A549 (cell line): ENCODE measurements around the gene ADARB2. TPM values are rescaled to one million over a fixed set of nuclear protein-coding genes. Genes with fewer than 3 reads are reported as not detected.

Source experiments
- ATAC-seq, 2 experiments: fragments of 200-7000 bp in 1 of 2; fragments of >200 bp in 1 of 2; cut with Nextera tagmentation in 1 of 2; cut with Tn5 transposase in 1 of 2; 3 replicates each; pipeline versions ENCODE4 v1.8.0 to v1.9.1; 2018 to 2020; ENCODE audit warnings: mild to moderate bottlenecking in 1 of 2, moderate library complexity in 1 of 2
- CTCF ChIA-PET: fragments of 300-600 bp; sonication (Branson Sonifier 250); formaldehyde crosslinking; extraction: SDS; loops from one replicate; lab custom pipeline; 2021; ENCODE audit warnings: antibody characterized with exemption, inconsistent platforms; lab: Yijun Ruan, JAX
- POLR2A ChIA-PET: fragments of 350-600 bp; formaldehyde crosslinking; extraction: SDS; loops from one replicate; lab custom pipeline; 2021; ENCODE audit warnings: antibody characterized with exemption, inconsistent platforms; lab: Yijun Ruan, JAX
- DNase-seq, 2 experiments: peaks; one replicate each; pipeline versions ENCODE4 v3.0.0 to v3.0.0-alpha.2; 2011 to 2016; ENCODE audit warnings: low read depth in 1 of 2, low spot score in 1 of 2
- FAIRE-seq: peaks from 2 replicates; lab custom pipeline; 2011; peaks lifted over from hg19 to GRCh38; lab: Jason Lieb, UNC
- H3K27ac ChIP-seq, 2 experiments: fragments of >200 bp; sonication (Bioruptor Twin); formaldehyde crosslinking; 3 replicates each; pipeline ENCODE4 v1.5.1; 2016 to 2017
- H3K4me1 ChIP-seq: fragments of >200 bp; sonication (Bioruptor Twin); formaldehyde crosslinking; 3 replicates; pipeline ENCODE4 v1.6.1; 2016
- H3K4me2 ChIP-seq: fragments of >200 bp; sonication (Bioruptor Twin); formaldehyde crosslinking; 3 replicates; pipeline ENCODE4 v1.6.1; 2016
- H3K4me3 ChIP-seq: fragments of >200 bp; sonication (Bioruptor Twin); formaldehyde crosslinking; 3 replicates; pipeline ENCODE4 v1.5.1; 2016
- H3K9me3 ChIP-seq: fragments of >200 bp; sonication (Bioruptor Twin); formaldehyde crosslinking; 3 replicates; pipeline ENCODE4 v1.6.1; 2016
- CBX8 ChIP-seq: fragments of 200-600 bp; sonication (generic); IDR thresholded peaks from 2 replicates; pipeline ENCODE4 v1.6.1; 2016
- CEBPB ChIP-seq, 2 experiments: fragments of >200 bp in 1 of 2; sonication (Bioruptor Twin) in 1 of 2; formaldehyde crosslinking in 1 of 2; IDR thresholded peaks; 2 replicates each; pipeline ENCODE4 v1.6.1; 2012 to 2016
- CHD2 ChIP-seq: fragments of 150-350 bp; IDR thresholded peaks from 2 replicates; pipeline ENCODE4 v1.6.1; 2014; ENCODE audit warnings: low read length; ENCODE audit not compliant: partially characterized antibody
- CHD4 ChIP-seq: fragments of 200-600 bp; sonication (generic); IDR thresholded peaks from 2 replicates; pipeline ENCODE4 v1.6.1; 2016; ENCODE audit warnings: antibody characterized with exemption, mild to moderate bottlenecking, borderline replicate concordance
- CTCF ChIP-seq: fragments of >200 bp; sonication (Bioruptor Twin); formaldehyde crosslinking; IDR thresholded peaks from 3 replicates; pipeline ENCODE4 v1.5.1; 2016
- EHF ChIP-seq: fragments of 250-450 bp; sonication (Bioruptor Pico); IDR thresholded peaks from 2 replicates; pipeline ENCODE4 v1.5.0; 2020; ENCODE audit warnings: mild to moderate bottlenecking
- ELK1 ChIP-seq: fragments of 150-350 bp; IDR thresholded peaks from 2 replicates; pipeline ENCODE4 v1.6.1; 2014; ENCODE audit warnings: low read depth, mild to moderate bottlenecking, low read length
- FOSB ChIP-seq: fragments of 250-450 bp; sonication (Bioruptor Pico); IDR thresholded peaks from 2 replicates; pipeline ENCODE4 v1.5.0; 2020; ENCODE audit warnings: mild to moderate bottlenecking, moderate library complexity
- FOXS1 ChIP-seq: fragments of 250-450 bp; sonication (Bioruptor Pico); IDR thresholded peaks from 2 replicates; pipeline ENCODE4 v1.5.0; 2020; ENCODE audit warnings: mild to moderate bottlenecking, moderate library complexity
- GATA3 ChIP-seq: IDR thresholded peaks from 2 replicates; pipeline ENCODE4 v1.6.1; 2012; ENCODE audit warnings: borderline replicate concordance
- HMGXB4 ChIP-seq: fragments of 250-450 bp; sonication (Bioruptor Pico); IDR thresholded peaks from 2 replicates; pipeline ENCODE4 v1.5.0; 2021; ENCODE audit warnings: mild to moderate bottlenecking, moderate library complexity, borderline replicate concordance
- JUN ChIP-seq, 2 experiments: fragments of >200 bp; sonication (Bioruptor Twin); formaldehyde crosslinking; IDR thresholded peaks; 2 replicates in 1 of 2; 3 replicates in 1 of 2; pipeline ENCODE4 v1.6.1; 2016 to 2017
- KDM5A ChIP-seq: fragments of 200-600 bp; sonication (generic); IDR thresholded peaks from 2 replicates; pipeline ENCODE4 v1.6.1; 2016; ENCODE audit warnings: antibody characterized with exemption, mild to moderate bottlenecking
- MAFK ChIP-seq: fragments of 450-650 bp; IDR thresholded peaks from 2 replicates; pipeline ENCODE4 v1.6.1; 2014; ENCODE audit not compliant: partially characterized antibody
- MAX ChIP-seq: IDR thresholded peaks from 2 replicates; pipeline ENCODE4 v1.6.1; 2012
- MAZ ChIP-seq: fragments of 150-350 bp; IDR thresholded peaks from 2 replicates; pipeline ENCODE4 v1.6.1; 2014; ENCODE audit warnings: antibody characterized with exemption, low read depth, low read length, borderline replicate concordance
- NFE2L2 ChIP-seq: fragments of 150-350 bp; conservative IDR thresholded peaks from 2 replicates; pipeline ENCODE4 v1.6.1; 2014; ENCODE audit warnings: low read length
- PHF8 ChIP-seq: fragments of 200-600 bp; sonication (generic); IDR thresholded peaks from 2 replicates; pipeline ENCODE4 v1.6.1; 2016; ENCODE audit warnings: low read depth, mild to moderate bottlenecking, antibody characterized with exemption, moderate library complexity, borderline replicate concordance
- RAD21 ChIP-seq, 2 experiments: fragments of >200 bp in 1 of 2; sonication (Bioruptor Twin) in 1 of 2; formaldehyde crosslinking in 1 of 2; IDR thresholded peaks in 1 of 2; conservative IDR thresholded peaks in 1 of 2; 2 replicates in 1 of 2; 3 replicates in 1 of 2; pipeline ENCODE4 v1.6.1; 2012 to 2018; ENCODE audit warnings: inconsistent platforms in 1 of 2
- RCOR1 ChIP-seq: fragments of 150-350 bp; IDR thresholded peaks from 2 replicates; pipeline ENCODE4 v1.6.1; 2014; ENCODE audit warnings: antibody characterized with exemption, low read length, low read depth
- RFX5 ChIP-seq: fragments of 450-650 bp; IDR thresholded peaks from 2 replicates; pipeline ENCODE4 v1.7.1; 2014; ENCODE audit warnings: antibody characterized with exemption, mild to moderate bottlenecking, moderate library complexity
- RNF2 ChIP-seq: fragments of 200-600 bp; sonication (generic); IDR thresholded peaks from 2 replicates; pipeline ENCODE4 v1.6.1; 2016; ENCODE audit warnings: low read depth, mild to moderate bottlenecking, antibody characterized with exemption, moderate library complexity, borderline replicate concordance
- SMC3 ChIP-seq: fragments of >200 bp; sonication (Bioruptor Twin); formaldehyde crosslinking; IDR thresholded peaks from 3 replicates; pipeline ENCODE4 v1.6.1; 2018; ENCODE audit warnings: inconsistent platforms
- SREBF2 ChIP-seq: fragments of 450-650 bp; IDR thresholded peaks from 2 replicates; pipeline ENCODE4 v1.6.1; 2014; ENCODE audit warnings: mild to moderate bottlenecking, moderate library complexity
- TFCP2L1 ChIP-seq: fragments of 250-450 bp; sonication (Bioruptor Pico); IDR thresholded peaks from 2 replicates; pipeline ENCODE4 v1.5.0; 2021; ENCODE audit warnings: mild to moderate bottlenecking
- ZFP36 ChIP-seq: fragments of 450-650 bp; IDR thresholded peaks from 2 replicates; pipeline ENCODE4 v1.6.1; 2014; ENCODE audit warnings: borderline replicate concordance; ENCODE audit not compliant: partially characterized antibody
- ZNF302 ChIP-seq: fragments of 250-450 bp; sonication (Bioruptor Pico); IDR thresholded peaks from 2 replicates; pipeline ENCODE4 v1.9.0; 2021; ENCODE audit warnings: inconsistent platforms, mild to moderate bottlenecking, moderate library complexity
- WGBS: methylation state at CpG from one replicate; pipeline ENCODE4 v1.1.6; 2017; ENCODE audit errors: missing lambda C conversion rate; 5-methylcytosine and 5-hydroxymethylcytosine counted together
- polyA plus RNA-seq, 4 experiments: library from polyadenylated mRNA; depleted of rRNA in 3 of 4; stranded (reverse); fragments of >200 nt; fragmentation: RNase III in 1 of 4; extraction: RNeasy Plus Mini Kit Qiagen cat#74134 plus additional on column Dnase treatment in 1 of 4; gene quantifications; 2 replicates in 3 of 4; 3 replicates in 1 of 4; pipeline ENCODE4 v1.2.3, GENCODE V29; 2011 to 2017
- TF ChIP-seq, protein P1 (sequence below): IDR thresholded peaks from 2 replicates; pipeline ENCODE4 v1.6.1; 2012

The ADARB2 gene
- polyA plus RNA-seq, 2 of the 4 experiments (the other 2 are of a cell fraction): not detected

DNA sequence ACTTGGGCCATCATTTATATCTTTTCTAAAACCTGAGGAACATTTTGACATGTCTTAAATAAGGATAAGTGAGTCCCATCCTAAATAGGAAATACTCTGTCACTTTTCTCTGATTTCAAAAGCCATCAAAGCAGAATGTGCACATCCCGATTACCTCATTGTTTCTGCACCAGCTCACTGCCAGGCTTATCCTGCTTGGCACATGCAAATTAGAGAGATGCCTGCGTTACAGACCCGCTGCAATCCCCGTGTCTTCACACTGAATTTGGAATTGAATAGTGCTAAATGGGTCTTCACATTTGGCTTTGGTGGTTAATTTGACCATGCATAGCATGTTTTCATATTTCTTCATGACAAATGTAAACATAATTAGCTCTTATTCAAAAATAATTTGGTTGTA is 401.7 kb downstream of the ADARB2 start:
- no peak for FAIRE-seq
- H3K4me1 ChIP-seq: no peaks in the 10 kb centered on the region
- no peak for DNase-seq
- no peak overlapping the region for H3K27ac ChIP-seq
- H3K9me3 ChIP-seq: no peaks in the 10 kb centered on the region
- ATAC-seq: no peak
- POLR2A ChIA-PET: no interaction called here
- CTCF ChIA-PET: no interaction called here
- WGBS: 10% methylated on average over 4 of the region's 4 CpGs
- no peak overlapping the region for H3K4me3 ChIP-seq
- TF ChIP-seq ZNF302 (CRISPR knock-in tag): no peak
- no peak for TF ChIP-seq CTCF
- no peak for TF ChIP-seq MAZ
- TF ChIP-seq GATA3: no peak
- no peak for TF ChIP-seq RFX5
- TF ChIP-seq RAD21 (conservative IDR thresholded peaks at IDR 0.05 in 1 of 2, IDR thresholded peaks at IDR 0.05 in 1 of 2): no peak
- no peak overlapping the region for H3K4me2 ChIP-seq

GRCh38 chr10:1333981-1334380 is 403.3 kb downstream of the ADARB2 start:
- DNase-seq: no peak
- 39% methylated on average over 15 of the region's 15 CpGs for WGBS
- H3K9me3 ChIP-seq: no peaks in the 10 kb centered on the region

DNA sequence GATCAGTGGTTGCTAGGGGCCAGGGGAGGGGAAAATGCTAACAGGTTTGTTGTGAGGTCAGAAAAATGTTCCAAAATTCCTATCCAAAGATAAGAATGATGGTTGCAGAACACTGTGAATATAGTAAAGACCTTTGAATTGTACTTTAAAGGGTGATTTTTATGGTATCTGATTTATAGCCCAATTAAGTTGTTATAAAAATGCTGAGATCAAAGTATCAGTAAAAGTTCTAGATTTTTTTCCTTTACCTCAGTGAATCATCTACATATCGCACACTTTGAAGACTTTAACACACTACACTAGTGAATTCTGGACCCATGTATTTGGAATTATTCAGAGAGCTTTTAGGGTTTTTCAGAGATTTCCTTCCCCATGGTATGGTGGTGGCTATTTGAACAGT is 405.8 kb downstream of the ADARB2 start:
- ATAC-seq (no peak), DNase-seq (no peak), FAIRE-seq (no peak)
- Histone ChIP-seq H3K4me2 (no peak overlapping the region), H3K9me3 (no peaks in the 10 kb centered on the region), H3K27ac (no peak overlapping the region), H3K4me1 (no peaks in the 10 kb centered on the region), H3K4me3 (no peak overlapping the region)
- CTCF ChIA-PET: no interaction called here
- POLR2A ChIA-PET: no interaction called here
- WGBS: 18% methylated on average over 1 of the region's 1 CpG
- TF ChIP-seq CHD4 (no peak), FOSB (no peak), RCOR1 (no peak), EHF (CRISPR knock-in tag) (no peak), SMC3 (no peak), MAFK (no peak), CEBPB (IDR thresholded peaks at IDR 0.05) (no peak), TFCP2L1 (CRISPR knock-in tag) (no peak), NFE2L2 (no peak), CHD2 (no peak), MAX (no peak), KDM5A (no peak), ZFP36 (no peak), FOXS1 (CRISPR knock-in tag) (no peak)
- TF ChIP-seq, protein P1, sequence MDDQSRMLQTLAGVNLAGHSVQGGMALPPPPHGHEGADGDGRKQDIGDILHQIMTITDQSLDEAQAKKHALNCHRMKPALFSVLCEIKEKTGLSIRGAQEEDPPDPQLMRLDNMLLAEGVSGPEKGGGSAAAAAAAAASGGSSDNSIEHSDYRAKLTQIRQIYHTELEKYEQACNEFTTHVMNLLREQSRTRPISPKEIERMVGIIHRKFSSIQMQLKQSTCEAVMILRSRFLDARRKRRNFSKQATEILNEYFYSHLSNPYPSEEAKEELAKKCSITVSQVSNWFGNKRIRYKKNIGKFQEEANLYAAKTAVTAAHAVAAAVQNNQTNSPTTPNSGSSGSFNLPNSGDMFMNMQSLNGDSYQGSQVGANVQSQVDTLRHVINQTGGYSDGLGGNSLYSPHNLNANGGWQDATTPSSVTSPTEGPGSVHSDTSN: no peak

More at GRCh38 chr10:1333981-1334380, 403.3 kb downstream of the ADARB2 start:
- H3K27ac ChIP-seq: no peak overlapping the region
- H3K4me3 ChIP-seq: no peak overlapping the region
- FAIRE-seq: no peak
- ChIA-PET CTCF (no interaction called here), POLR2A (no interaction called here)
- no peaks in the 10 kb centered on the region for H3K4me1 ChIP-seq
- TF ChIP-seq EHF (CRISPR knock-in tag) (no peak), JUN (IDR thresholded peaks at IDR 0.05) (no peak), SREBF2 (no peak), NFE2L2 (no peak), RNF2 (no peak), MAZ (no peak), PHF8 (no peak), HMGXB4 (CRISPR knock-in tag) (no peak), ELK1 (no peak), CBX8 (no peak)
- TF ChIP-seq, all 56 proteins: peak for 0
- ATAC-seq: no peak
- H3K4me2 ChIP-seq: no peak overlapping the region
